H1 (cell line): Measurements from ENCODE around the gene LMX1A. TPM values are rescaled to one million over a fixed set of nuclear protein-coding genes. Genes with fewer than 3 reads are reported as not detected.

Experiments
- CTCF ChIA-PET: fragments of 300-600 bp; sonication (Branson Sonifier 250); formaldehyde crosslinking; loops from one replicate; lab custom pipeline; 2021; ENCODE audit not compliant: partially characterized antibody; lab: Charles Lee
- POLR2A ChIA-PET: fragments of 300-600 bp; sonication (Branson Sonifier 250); formaldehyde crosslinking; loops from one replicate; lab custom pipeline; 2021; ENCODE audit warnings: inconsistent platforms; ENCODE audit not compliant: partially characterized antibody; lab: Charles Lee
- DNase-seq, 2 experiments: peaks; one replicate each; pipeline versions ENCODE4 v3.0.0 to v3.0.0-alpha.2; 2010 to 2022; ENCODE audit warnings: low spot score in 2 of 2, low read depth in 1 of 2, mixed read lengths in 1 of 2
- FAIRE-seq: peaks from 2 replicates; lab custom pipeline; 2011; peaks lifted over from hg19 to GRCh38; lab: Jason Lieb, UNC
- H2AFZ ChIP-seq: 2 replicates; pipeline ENCODE4 v1.8.1; 2012; ENCODE audit warnings: low read length, inconsistent platforms
- H2AK5ac ChIP-seq: 2 replicates; pipeline ENCODE4 v1.6.1; 2013; ENCODE audit warnings: low read depth, low read length
- H2BK120ac ChIP-seq: replicated peaks from 2 replicates; pipeline ENCODE3; 2013; ENCODE audit warnings: low read depth, low read length, inconsistent platforms
- H2BK12ac ChIP-seq: 2 replicates; pipeline ENCODE4 v1.6.1; 2013; ENCODE audit warnings: low read depth, low read length
- H2BK15ac ChIP-seq: 2 replicates; pipeline ENCODE4 v1.6.1; 2013; ENCODE audit warnings: low read length
- H2BK20ac ChIP-seq: 2 replicates; pipeline ENCODE4 v1.6.1; 2013; ENCODE audit warnings: low read length
- H2BK5ac ChIP-seq: 2 replicates; pipeline ENCODE4 v1.6.1; 2013; ENCODE audit warnings: low read depth, low read length
- H3K14ac ChIP-seq: 2 replicates; pipeline ENCODE4 v1.6.1; 2013; ENCODE audit warnings: inconsistent platforms; ENCODE audit not compliant: insufficient read length
- H3K18ac ChIP-seq: 2 replicates; pipeline ENCODE4 v1.6.1; 2013; ENCODE audit warnings: low read length; ENCODE audit errors: extremely low read depth
- H3K23ac ChIP-seq: 2 replicates; pipeline ENCODE4 v1.6.1; 2013; ENCODE audit warnings: inconsistent platforms; ENCODE audit not compliant: insufficient read length
- H3K23me2 ChIP-seq: 2 replicates; pipeline ENCODE4 v1.6.1; 2013; ENCODE audit warnings: low read depth, low read length
- H3K27ac ChIP-seq: 2 replicates; pipeline ENCODE4 v1.6.1; 2011; ENCODE audit warnings: low read depth, low read length, inconsistent platforms
- H3K27me3 ChIP-seq, 4 experiments: replicated peaks in 1 of 4; 1 replicate in 1 of 4; 2 replicates in 3 of 4; pipeline versions ENCODE4 v1.6.1 to v1.8.1; 2011 to 2013; ENCODE audit warnings: low read length in 3 of 4, mild to moderate bottlenecking in 3 of 4, inconsistent platforms in 2 of 4, mixed read lengths in 2 of 4, moderate library complexity in 1 of 4; ENCODE audit not compliant: control insufficient read depth in 3 of 4, insufficient read depth in 3 of 4; ENCODE audit errors: extremely low read depth in 1 of 4
- H3K36me3 ChIP-seq, 4 experiments: 2 replicates each; pipeline versions ENCODE4 v1.6.1 to v1.8.1; 2011 to 2013; ENCODE audit warnings: mild to moderate bottlenecking in 4 of 4, low read length in 3 of 4, moderate library complexity in 2 of 4, control low read depth in 1 of 4, inconsistent platforms in 1 of 4; ENCODE audit not compliant: insufficient read depth in 4 of 4, control insufficient read depth in 2 of 4
- H3K4ac ChIP-seq: replicated peaks from 2 replicates; pipeline ENCODE3; 2013; ENCODE audit warnings: low read length, low read depth, mixed read lengths, inconsistent platforms; ENCODE audit not compliant: insufficient read length
- H3K4me1 ChIP-seq, 4 experiments: replicated peaks in 1 of 4; 1 replicate in 1 of 4; 2 replicates in 3 of 4; pipeline versions ENCODE4 v1.6.1 to v1.8.1; 2011 to 2013; ENCODE audit warnings: low read length in 3 of 4, inconsistent platforms in 2 of 4, mixed read lengths in 1 of 4; ENCODE audit not compliant: insufficient read depth in 4 of 4, control insufficient read depth in 3 of 4
- H3K4me2 ChIP-seq, 2 experiments: 2 replicates each; pipeline versions ENCODE4 v1.6.1 to v1.8.1; 2011 to 2013; ENCODE audit warnings: low read depth in 2 of 2, low read length in 2 of 2, control low read depth in 1 of 2, inconsistent platforms in 1 of 2, mild to moderate bottlenecking in 1 of 2; ENCODE audit not compliant: insufficient read depth in 1 of 2
- H3K4me3 ChIP-seq, 4 experiments: fragments of 200-600, 300-600 bp in 1 of 4; sonication (generic), shearing (Covaris generic), sonication (Bioruptor Twin) in 1 of 4; 2 replicates each; pipeline versions ENCODE4 v1.5.1 to v1.8.1; 2011 to 2016; ENCODE audit warnings: low read length in 4 of 4, low read depth in 3 of 4, control low read depth in 2 of 4, inconsistent platforms in 2 of 4, mild to moderate bottlenecking in 2 of 4, mixed read lengths in 1 of 4, moderate library complexity in 1 of 4; ENCODE audit not compliant: insufficient read depth in 2 of 4; ENCODE audit errors: extremely low read depth in 1 of 4
- H3K56ac ChIP-seq: replicated peaks from 2 replicates; pipeline ENCODE3; 2013; ENCODE audit warnings: low read depth, mild to moderate bottlenecking, mixed read lengths, low read length, inconsistent platforms; ENCODE audit not compliant: insufficient read length
- H3K79me1 ChIP-seq: 2 replicates; pipeline ENCODE4 v1.6.1; 2013; ENCODE audit warnings: low read depth, low read length, control low read depth
- H3K79me2 ChIP-seq, 2 experiments: 2 replicates each; pipeline versions ENCODE4 v1.6.1 to v1.8.1; 2012 to 2013; ENCODE audit warnings: low read length in 2 of 2, mild to moderate bottlenecking in 2 of 2, inconsistent platforms in 1 of 2; ENCODE audit not compliant: insufficient read depth in 2 of 2, control insufficient read depth in 1 of 2
- H3K9ac ChIP-seq, 4 experiments: replicated peaks in 1 of 4; 1 replicate in 1 of 4; 2 replicates in 3 of 4; pipeline versions ENCODE4 v1.6.1 to v1.8.1; 2011 to 2013; ENCODE audit warnings: low read depth in 3 of 4, low read length in 3 of 4, control low read depth in 2 of 4, mild to moderate bottlenecking in 2 of 4, moderate library complexity in 2 of 4, inconsistent platforms in 1 of 4; ENCODE audit errors: extremely low read depth in 1 of 4
- H3K9me3 ChIP-seq, 2 experiments: 2 replicates each; pipeline versions ENCODE4 v1.6.1 to v1.8.1; 2012 to 2013; ENCODE audit warnings: mild to moderate bottlenecking in 2 of 2, moderate library complexity in 2 of 2, control low read depth in 1 of 2, inconsistent platforms in 1 of 2, low read depth in 1 of 2, low read length in 1 of 2, mixed read lengths in 1 of 2; ENCODE audit not compliant: insufficient read depth in 2 of 2
- H4K20me1 ChIP-seq, 2 experiments: replicated peaks in 1 of 2; 2 replicates each; pipeline versions ENCODE3 to v1.8.1; 2011 to 2013; ENCODE audit warnings: inconsistent platforms in 2 of 2, low read length in 2 of 2, mild to moderate bottlenecking in 1 of 2; ENCODE audit not compliant: insufficient read depth in 2 of 2, control insufficient read depth in 1 of 2
- H4K5ac ChIP-seq: 2 replicates; pipeline ENCODE4 v1.6.1; 2013; ENCODE audit warnings: low read length, low read depth, mixed read lengths, inconsistent platforms; ENCODE audit not compliant: insufficient read length
- H4K8ac ChIP-seq: 2 replicates; pipeline ENCODE4 v1.8.0; 2013; ENCODE audit warnings: mild to moderate bottlenecking, moderate library complexity, low read length, inconsistent platforms; ENCODE audit not compliant: insufficient read depth; ENCODE audit errors: extremely low read depth
- H4K91ac ChIP-seq: replicated peaks from 2 replicates; pipeline ENCODE3; 2013; ENCODE audit warnings: low read length, mixed read lengths, inconsistent platforms; ENCODE audit not compliant: insufficient read length
- BCL11A ChIP-seq, 2 experiments: IDR thresholded peaks; one replicate each; pipeline ENCODE4 v1.6.1; 2011; ENCODE audit warnings: low read depth in 2 of 2, low read length in 2 of 2, mild to moderate bottlenecking in 2 of 2
- CBX5 ChIP-seq: fragments of 300-800, 300-1000 bp; sonication (generic); IDR thresholded peaks from 2 replicates; pipeline ENCODE4 v1.7.1; 2016; ENCODE audit warnings: antibody characterized with exemption, low read length, low read depth
- JUN ChIP-seq: IDR thresholded peaks from 2 replicates; pipeline ENCODE4 v1.6.1; 2011; ENCODE audit warnings: low read depth, mild to moderate bottlenecking, improper control_type of control experiment, low read length
- NRF1 ChIP-seq: IDR thresholded peaks from 2 replicates; pipeline ENCODE4 v1.6.1; 2011; ENCODE audit warnings: mild to moderate bottlenecking, low read depth, low read length, improper control_type of control experiment
- POLR2A ChIP-seq, 2 experiments: IDR thresholded peaks; 1 replicate in 1 of 2; 2 replicates in 1 of 2; pipeline ENCODE4 v1.6.1; 2011; ENCODE audit warnings: low read depth in 2 of 2, low read length in 2 of 2, mild to moderate bottlenecking in 2 of 2; ENCODE audit errors: control extremely low read depth in 1 of 2
- POU5F1 ChIP-seq: IDR thresholded peaks from 2 replicates; pipeline ENCODE4 v1.6.1; 2011; ENCODE audit warnings: low read depth, mild to moderate bottlenecking, low read length, moderate library complexity
- RFX5 ChIP-seq: IDR thresholded peaks from 2 replicates; pipeline ENCODE4 v1.6.1; 2011; ENCODE audit warnings: low read depth, low read length, improper control_type of control experiment, borderline replicate concordance
- RNF2 ChIP-seq: fragments of 200-900, 300-1000 bp; sonication (generic); IDR thresholded peaks from 2 replicates; pipeline ENCODE4 v1.7.1; 2016; ENCODE audit warnings: borderline replicate concordance, low read depth, mild to moderate bottlenecking, antibody characterized with exemption, low read length; ENCODE audit not compliant: poor library complexity, severe bottlenecking; ENCODE audit errors: missing control alignments
- RXRA ChIP-seq: IDR thresholded peaks from 2 replicates; pipeline ENCODE4 v1.6.1; 2011; ENCODE audit warnings: low read depth, mild to moderate bottlenecking, low read length, moderate library complexity; ENCODE audit not compliant: insufficient read depth
- SAP30 ChIP-seq: fragments of 300-600 bp; sonication (generic); IDR thresholded peaks from 2 replicates; pipeline ENCODE4 v1.7.1; 2012; ENCODE audit warnings: low read length, moderate library complexity, mild to moderate bottlenecking, inconsistent platforms; ENCODE audit not compliant: insufficient read depth, insufficient replicate concordance
- SIX5 ChIP-seq: IDR thresholded peaks from 2 replicates; pipeline ENCODE4 v1.6.1; 2011; ENCODE audit warnings: mild to moderate bottlenecking, low read depth, low read length
- SP2 ChIP-seq: IDR thresholded peaks from 2 replicates; pipeline ENCODE4 v1.6.1; 2012; ENCODE audit warnings: mild to moderate bottlenecking, low read length, inconsistent platforms
- SUZ12 ChIP-seq: fragments of 200-600 bp; sonication (generic); IDR thresholded peaks from 2 replicates; pipeline ENCODE4 v1.6.1; 2012; ENCODE audit warnings: mild to moderate bottlenecking, inconsistent platforms, low read length, moderate library complexity, mixed read lengths
- WGBS, 2 experiments: shearing (Covaris generic) in 1 of 2; methylation state at CpG; one replicate each; pipeline versions ENCODE4 v1.1.6 to v1.1.7; 2013 to 2015; ENCODE audit warnings: low lambda C conversion rate in 2 of 2, mixed read lengths in 2 of 2, inconsistent platforms in 1 of 2, low coverage in 1 of 2, missing lambda C conversion rate in 1 of 2; ENCODE audit not compliant: insufficient replicate concordance in 2 of 2, insufficient coverage in 1 of 2, insufficient read length in 1 of 2; ENCODE audit errors: extremely low coverage in 1 of 2, missing lambda C conversion rate in 1 of 2; 5-methylcytosine and 5-hydroxymethylcytosine counted together
- polyA plus RNA-seq, 7 experiments: library from polyadenylated mRNA; depleted of rRNA in 3 of 7; stranded (reverse) in 5 of 7; unstranded in 2 of 7; fragments of >200 nt in 5 of 7; fragments of 200-250 nt in 2 of 7; gene quantifications; 1 replicate in 5 of 7; 2 replicates in 1 of 7; 4 replicates in 1 of 7; pipeline versions ENCODE4 v1.2.1 to v1.2.3, GENCODE V29; 2011 to 2013; ENCODE audit warnings: missing spikeins in 2 of 7, mixed read lengths in 2 of 7
- total RNA-seq: library from RNA; stranded (reverse); fragmentation: NEBNext Ultra II Directional; extraction: Animal tissue kit (Norgen Biotek cat#: 25700); gene quantifications from 2 replicates; pipeline ENCODE4 v1.2.1, GENCODE V29; 2021

The LMX1A gene
- total and polyA plus RNA-seq, 2 of the 8 experiments (the other 6 are each of a cell fraction or from before 2014, with no cell fraction given): not detected

GRCh38 chr1:165241952-165242351, 114.6 kb downstream of the LMX1A start:
- H2BK12ac ChIP-seq: no peak overlapping the region
- H4K91ac ChIP-seq: no peak overlapping the region
- WGBS, 2 experiments: 97% methylated on average over 4 of the region's 4 CpGs; no CpG with 5 or more reads in 1 of the 2 experiments
- no peak overlapping the region for H2AK5ac ChIP-seq
- H4K20me1 ChIP-seq: no peaks in the 10 kb centered on the region
- no peaks in the 10 kb centered on the region for H3K36me3 ChIP-seq
- H3K4me2 ChIP-seq: no peak overlapping the region
- H3K79me1 ChIP-seq: no peaks in the 10 kb centered on the region
- DNase-seq (no peak), FAIRE-seq (no peak)
- POLR2A ChIA-PET: no interaction called here
- no peak overlapping the region for H3K56ac ChIP-seq
- H3K9me3 ChIP-seq: no peaks in the 10 kb centered on the region
- H3K9ac ChIP-seq: no peak overlapping the region
- H3K4ac ChIP-seq: no peak overlapping the region
- H3K79me2 ChIP-seq: no peaks in the 10 kb centered on the region
- CTCF ChIA-PET: interaction anchor here (2.1 kb wide), 1 partner anchor 126 kb away, joined by 7 read pairs; no protein-coding TSS in a partner anchor
- H2BK5ac ChIP-seq: no peak overlapping the region
- no peak overlapping the region for H2BK20ac ChIP-seq
- no peaks in the 10 kb centered on the region for H3K4me1 ChIP-seq
- H3K23me2 ChIP-seq: no peaks in the 10 kb centered on the region
- H3K18ac ChIP-seq: no peak overlapping the region
- no peak overlapping the region for H4K8ac ChIP-seq
- peaks cover 2 to 11% (median 6%) of the 10 kb centered on the region in 4 experiments for H3K27me3 ChIP-seq
- no peak overlapping the region for H2AFZ ChIP-seq
- H3K27ac ChIP-seq: no peak overlapping the region
- H4K5ac ChIP-seq: no peak overlapping the region
- H3K4me3 ChIP-seq: no peak overlapping the region
- H3K23ac ChIP-seq: no peak overlapping the region
- no peak overlapping the region for H3K14ac ChIP-seq
- no peak overlapping the region for H2BK120ac ChIP-seq
- H2BK15ac ChIP-seq: no peak overlapping the region
- TF ChIP-seq RFX5 (no peak), SAP30 (no peak), POU5F1 (no peak), BCL11A (IDR thresholded peaks at IDR 0.05; ENCODE audit: low read depth in 2 of 2, low read length in 2 of 2) (no peak), NRF1 (no peak), SUZ12 (no peak), RNF2 (no peak), CBX5 (no peak), POLR2A (IDR thresholded peaks at IDR 0.05; ENCODE audit: control extremely low read depth in 1 of 2, low read depth in 2 of 2, low read length in 2 of 2) (no peak), SIX5 (no peak), JUN (no peak), SP2 (no peak), RXRA (no peak)
